Measurements from ENCODE around the gene GP9.

GP9 gene

GRCh38 chr3:129020691-129021090 lies 39.9 kb upstream of the GP9 start:
- TF ChIP-seq RARB (CRISPR knock-in tag; IDR thresholded peaks at IDR 0.05) (no peak), PATZ1 (CRISPR knock-in tag; IDR thresholded peaks at IDR 0.05; ENCODE audit: borderline replicate concordance) (no peak), ISL1 (CRISPR knock-in tag; IDR thresholded peaks at IDR 0.05) (no peak), CSDC2 (CRISPR knock-in tag; IDR thresholded peaks at IDR 0.05) (no peak), TCF4 (CRISPR knock-in tag; IDR thresholded peaks at IDR 0.05; ENCODE audit: borderline replicate concordance) (no peak), GLIS3 (CRISPR knock-in tag; IDR thresholded peaks at IDR 0.05) (no peak), ZNF8 (CRISPR knock-in tag; IDR thresholded peaks at IDR 0.05) (no peak), ZNF565 (CRISPR knock-in tag; conservative IDR thresholded peaks at IDR 0.05; ENCODE audit: low read depth) (no peak), PPARA (CRISPR knock-in tag; IDR thresholded peaks at IDR 0.05; ENCODE audit: borderline replicate concordance) (no peak), TSHZ2 (CRISPR knock-in tag; IDR thresholded peaks at IDR 0.05) (no peak)
- no peak for ATAC-seq

- ATAC-seq = no peak
- TF ChIP-seq SNAI2 (CRISPR knock-in tag; IDR thresholded peaks at IDR 0.05) (no peak), TSHZ2 (CRISPR knock-in tag; IDR thresholded peaks at IDR 0.05) (no peak), ISL1 (CRISPR knock-in tag; IDR thresholded peaks at IDR 0.05) (no peak)
These were observed 39.4 kb upstream of the GP9 start for GRCh38 chr3:129021140-129021551.

GRCh38 chr3:129022114-129023007 lies 38.2 kb upstream of the GP9 start:
- no peak for ATAC-seq

GRCh38 chr3:129023008-129023358 lies 37.6 kb upstream of the GP9 start:
- no peak for ATAC-seq
- TF ChIP-seq ZFP3 (CRISPR knock-in tag; IDR thresholded peaks at IDR 0.05) (no peak), ARNTL (CRISPR knock-in tag; IDR thresholded peaks at IDR 0.05; ENCODE audit: borderline replicate concordance, low read depth) (no peak), TOX (CRISPR knock-in tag; IDR thresholded peaks at IDR 0.05; ENCODE audit: borderline replicate concordance) (no peak), SNAI2 (CRISPR knock-in tag; IDR thresholded peaks at IDR 0.05) (no peak)

More at GRCh38 chr3:129022114-129023007, 38.2 kb upstream of the GP9 start:
- TF ChIP-seq ZNF70 (CRISPR knock-in tag; IDR thresholded peaks at IDR 0.05) (peak; percentile 45; the same call in 1 of the 2 replicates), TCF4 (CRISPR knock-in tag; IDR thresholded peaks at IDR 0.05; ENCODE audit: borderline replicate concordance) (peak; percentile 26; the same call in 1 of the 2 replicates), ZFP30 (CRISPR knock-in tag; IDR thresholded peaks at IDR 0.05) (no peak)

GRCh38 chr3:129023909-129024308 lies 36.7 kb upstream of the GP9 start:
- TF ChIP-seq CSRNP3 (CRISPR knock-in tag; IDR thresholded peaks at IDR 0.05) = no peak
- no peak for TF ChIP-seq CSDC2 (CRISPR knock-in tag; IDR thresholded peaks at IDR 0.05)
- no peak for TF ChIP-seq ZC3H10 (CRISPR knock-in tag; IDR thresholded peaks at IDR 0.05)
- TF ChIP-seq POU6F1 (CRISPR knock-in tag; IDR thresholded peaks at IDR 0.05; ENCODE audit: borderline replicate concordance, low read depth) = no peak
- TF ChIP-seq OSR1 (CRISPR knock-in tag; IDR thresholded peaks at IDR 0.05) = no peak
- no peak for TF ChIP-seq ZNF565 (CRISPR knock-in tag; conservative IDR thresholded peaks at IDR 0.05; ENCODE audit: low read depth)
- no peak for TF ChIP-seq RARB (CRISPR knock-in tag; IDR thresholded peaks at IDR 0.05)
- no peak for TF ChIP-seq TCF4 (CRISPR knock-in tag; IDR thresholded peaks at IDR 0.05; ENCODE audit: borderline replicate concordance)
- TF ChIP-seq BACH2 (CRISPR knock-in tag; IDR thresholded peaks at IDR 0.05; ENCODE audit: borderline replicate concordance) = no peak
- TF ChIP-seq SNAI2 (CRISPR knock-in tag; IDR thresholded peaks at IDR 0.05) = no peak
- ATAC-seq = no peak; the same call in 2 of the 3 replicates

All from SK-N-SH treated with all-trans-retinoic acid at 6 μM for 48 hours (cell line).